Panc1 (cell line): ENCODE measurements around the gene IL1R1. TPM values are rescaled to one million over a fixed set of nuclear protein-coding genes. Genes with fewer than 3 reads are reported as not detected.

Experiments
- ATAC-seq: fragments of 200-7000 bp; cut with Tn5 transposase; 2 replicates; pipeline ENCODE4 v1.9.1; 2020; ENCODE audit warnings: mild to moderate bottlenecking, moderate library complexity
- BruUV-seq: library from RNA; stranded (reverse); fragments of 400-500 nt; replicated peaks from 2 replicates; lab custom pipeline; 2021; lab: Mats Ljungman, UMichigan
- CTCF ChIA-PET: fragments of 300-600 bp; sonication (Branson Sonifier 250); formaldehyde crosslinking; loops from one replicate; lab custom pipeline; 2022; ENCODE audit warnings: antibody characterized with exemption; lab: Charles Lee
- POLR2A ChIA-PET: fragments of 300-600 bp; sonication (Branson Sonifier 250); formaldehyde crosslinking; loops from one replicate; lab custom pipeline; 2022; ENCODE audit warnings: antibody characterized with exemption; lab: Charles Lee
- DNase-seq: peaks from one replicate; pipeline ENCODE4 v3.0.0-alpha.2; 2010; ENCODE audit warnings: low read depth, low spot score
- H3K27ac ChIP-seq: 2 replicates; pipeline ENCODE4 v1.5.1; 2011; ENCODE audit warnings: mild to moderate bottlenecking, low read length, inconsistent platforms
- H3K27me3 ChIP-seq: fragments of 200-500 bp; sonication (Bioruptor generic); 2 replicates; pipeline ENCODE4 v1.6.0; 2014; ENCODE audit warnings: low read length, inconsistent platforms; ENCODE audit not compliant: control insufficient read depth, insufficient read depth
- H3K36me3 ChIP-seq: fragments of 200-500 bp; sonication (Bioruptor generic); 2 replicates; pipeline ENCODE4 v1.5.1; 2014; ENCODE audit warnings: inconsistent platforms, mild to moderate bottlenecking, low read length, moderate library complexity; ENCODE audit not compliant: control insufficient read depth, insufficient read depth
- H3K4me1 ChIP-seq: 2 replicates; pipeline ENCODE4 v1.5.1; 2011; ENCODE audit warnings: inconsistent platforms, mild to moderate bottlenecking, low read length, moderate library complexity; ENCODE audit not compliant: control insufficient read depth, insufficient read depth
- H3K4me3 ChIP-seq, 2 experiments: 2 replicates each; pipeline ENCODE4 v1.5.1; 2011 to 2012; ENCODE audit warnings: low read depth in 2 of 2, low read length in 2 of 2, mild to moderate bottlenecking in 2 of 2, inconsistent platforms in 1 of 2, moderate library complexity in 1 of 2
- H3K9me3 ChIP-seq: fragments of 200-500 bp; sonication (Bioruptor generic); 2 replicates; pipeline ENCODE4 v1.5.1; 2014; ENCODE audit warnings: low read depth, mild to moderate bottlenecking, inconsistent platforms, low read length, moderate library complexity; ENCODE audit not compliant: control insufficient read depth, insufficient read depth
- CTCF ChIP-seq: fragments of 450-650 bp; IDR thresholded peaks from 2 replicates; pipeline ENCODE4 v1.5.1; 2017; ENCODE audit warnings: mild to moderate bottlenecking
- POLR2AphosphoS5 ChIP-seq: IDR thresholded peaks from 2 replicates; pipeline ENCODE4 v1.6.1; 2012; ENCODE audit warnings: mild to moderate bottlenecking, low read depth, low read length, moderate library complexity
- REST ChIP-seq, 2 experiments: IDR thresholded peaks; 2 replicates each; pipeline ENCODE4 v1.6.1; 2011 to 2012; ENCODE audit warnings: low read depth in 2 of 2, control low read depth in 1 of 2, low read length in 1 of 2, mild to moderate bottlenecking in 1 of 2, moderate library complexity in 1 of 2; ENCODE audit not compliant: insufficient read depth in 1 of 2
- SIN3A ChIP-seq: IDR thresholded peaks from 2 replicates; pipeline ENCODE4 v1.6.1; 2012; ENCODE audit warnings: low read depth, mild to moderate bottlenecking, low read length, moderate library complexity, borderline replicate concordance; ENCODE audit not compliant: insufficient read depth
- TCF7L2 ChIP-seq: IDR thresholded peaks from 2 replicates; pipeline ENCODE4 v1.6.1; 2011; ENCODE audit warnings: mild to moderate bottlenecking, low read depth, low read length, inconsistent platforms
- in situ Hi-C: cut with HindIII; loops from 2 replicates; pipeline ENCODE4 v1.10.0; 2016; ENCODE audit warnings: low sequenced_read_pairs, low pct_unique_long_range_greater_than_20kb
- intact Hi-C: fragments of 100-400 bp; cut with micrococcal nuclease; formaldehyde crosslinking; loops from one replicate; pipeline ENCODE4 v1.10.0; 2022; ENCODE audit not compliant: unreplicated experiment
- total RNA-seq: library from RNA; stranded (reverse); gene quantifications from one replicate; pipeline ENCODE4 v1.2.1, GENCODE V29; 2021; ENCODE audit not compliant: unreplicated experiment

The IL1R1 gene
- total RNA-seq, 1 experiment from 2014 or later = 7.1 TPM

- CTCF ChIA-PET = no interaction called here
- no peak overlapping the region for H3K4me3 ChIP-seq
- DNase-seq (no peak), ATAC-seq (no peak)
- POLR2A ChIA-PET = no interaction called here
- H3K36me3 ChIP-seq = no peaks in the 10 kb centered on the region
- H3K4me1 ChIP-seq = no peaks in the 10 kb centered on the region
- in situ Hi-C loops (no loop called here), intact Hi-C loops (no loop called here)
- no peaks in the 10 kb centered on the region for H3K27me3 ChIP-seq
- no peak for TF ChIP-seq REST (IDR thresholded peaks at IDR 0.05; ENCODE audit: insufficient read depth in 1 of 2, low read depth in 2 of 2, low read length in 1 of 2)
- no peaks in the 10 kb centered on the region for H3K9me3 ChIP-seq
- BruUV-seq = no TSS peak
- H3K27ac ChIP-seq = no peak overlapping the region
Observed at GRCh38 chr2:102112692-102113665, 29.6 kb upstream of the IL1R1 start.

GRCh38 chr2:102114290-102114721, 28.2 kb upstream of the IL1R1 start:
- ChIA-PET CTCF (no interaction called here), POLR2A (no interaction called here)
- no peaks in the 10 kb centered on the region for H3K27me3 ChIP-seq
- no peaks in the 10 kb centered on the region for H3K36me3 ChIP-seq
- in situ Hi-C loops (no loop called here), intact Hi-C loops (no loop called here)
- H3K4me1 ChIP-seq = no peaks in the 10 kb centered on the region
- H3K4me3 ChIP-seq = no peak overlapping the region
- no TSS peak for BruUV-seq
- TF ChIP-seq TCF7L2 (no peak), REST (IDR thresholded peaks at IDR 0.05; ENCODE audit: insufficient read depth in 1 of 2, low read depth in 2 of 2, low read length in 1 of 2) (no peak), CTCF (no peak), POLR2AphosphoS5 (no peak), SIN3A (no peak)
- no peaks in the 10 kb centered on the region for H3K9me3 ChIP-seq
- DNase-seq (no peak), ATAC-seq (no peak)
- H3K27ac ChIP-seq = no peak overlapping the region
